Fibroblast of pulmonary artery (primary cell): ENCODE data around the gene PRORP.

Experiments
- DNase-seq: peaks from one replicate; pipeline ENCODE4 v3.0.0-alpha.2; 2010; ENCODE audit warnings: low read depth
- H3K4me3 ChIP-seq: replicated peaks from 2 replicates; pipeline ENCODE4 v1.5.1; 2011; ENCODE audit warnings: low read depth, mild to moderate bottlenecking, control low read depth, low read length, moderate library complexity
- CTCF ChIP-seq: IDR thresholded peaks from 2 replicates; pipeline ENCODE4 v1.5.1; 2011; ENCODE audit warnings: mild to moderate bottlenecking, control low read depth, low read length, inconsistent platforms; ENCODE audit errors: missing control alignments

Gene PRORP

DNA sequence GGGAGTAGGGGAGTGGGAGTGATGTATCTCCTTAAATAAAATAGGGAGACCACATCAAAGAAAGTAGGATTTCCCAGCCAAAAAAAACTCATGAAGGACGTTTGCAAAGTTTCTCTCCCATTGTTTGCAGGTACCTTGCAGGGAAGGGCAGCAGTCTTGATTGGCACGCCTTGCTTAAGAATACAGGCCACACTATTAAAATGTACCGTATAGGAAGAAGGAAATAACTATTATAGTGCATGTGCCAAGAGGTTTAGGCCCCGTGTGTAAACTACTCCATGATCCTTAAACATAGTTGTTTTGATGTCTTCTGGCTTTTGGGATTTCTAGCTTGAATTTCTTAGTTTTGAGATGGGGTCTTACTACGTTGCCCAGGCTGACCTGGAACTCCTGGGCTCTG lies 42.5 kb downstream of the PRORP start:
- no peak overlapping the region for H3K4me3 ChIP-seq
- DNase-seq = no peak
- no peak for TF ChIP-seq CTCF

GRCh38 chr14:35167496-35167895 lies 45.1 kb downstream of the PRORP start:
- DNase-seq = no peak
- H3K4me3 ChIP-seq = no peak overlapping the region
- TF ChIP-seq CTCF = no peak
